NCI-H2081 treated with DMSO at 0.1 percent for 48 hours (cell line): ENCODE results near the gene DNMBP.
"Not testable (repeated sequence)": the region's sequence is repeated elsewhere in the genome, so short reads cannot be mapped to it uniquely, and the experiment has no call there.

Experiments
- DNase-seq: peaks from one replicate; lab custom pipeline; 2025; lab: John Stamatoyannopoulos, UW

The DNMBP gene

GRCh38 chr10:99869581-99870122, 140.1 kb downstream of the DNMBP start:
- no peak for DNase-seq

GRCh38 chr10:99867250-99867649, 142.5 kb downstream of the DNMBP start:
- not testable (repeated sequence) for DNase-seq

GRCh38 chr10:99863535-99864240, 146.1 kb downstream of the DNMBP start:
- DNase-seq: not testable (repeated sequence)

GRCh38 chr10:99860466-99860865, 149.3 kb downstream of the DNMBP start:
- DNase-seq: no peak

- no peak for DNase-seq
These were observed 150.2 kb downstream of the DNMBP start for GRCh38 chr10:99859585-99859984.

GRCh38 chr10:99858849-99859248, 150.9 kb downstream of the DNMBP start:
- DNase-seq: no peak

GRCh38 chr10:99855479-99856071, 154.2 kb downstream of the DNMBP start:
- DNase-seq: no peak

- DNase-seq: no peak
These were observed 154.9 kb downstream of the DNMBP start for GRCh38 chr10:99854860-99855259.

GRCh38 chr10:99853655-99854054, 156.1 kb downstream of the DNMBP start:
- DNase-seq: no peak

- no peak for DNase-seq
These were observed 157.1 kb downstream of the DNMBP start for GRCh38 chr10:99852481-99853213.

GRCh38 chr10:99851825-99852224, 157.9 kb downstream of the DNMBP start:
- no peak for DNase-seq

GRCh38 chr10:99850767-99851340, 158.9 kb downstream of the DNMBP start:
- no peak for DNase-seq

GRCh38 chr10:99850021-99850766, 159.6 kb downstream of the DNMBP start:
- DNase-seq: no peak

- no peak for DNase-seq
These were observed 160.2 kb downstream of the DNMBP start for GRCh38 chr10:99849536-99849935.

- no peak for DNase-seq
These were observed 160.7 kb downstream of the DNMBP start for GRCh38 chr10:99849057-99849456.

- DNase-seq: peak; percentile 5
These were observed 163.8 kb downstream of the DNMBP start for GRCh38 chr10:99845837-99846382.

GRCh38 chr10:99844433-99844955, 165.3 kb downstream of the DNMBP start:
- no peak for DNase-seq

GRCh38 chr10:99843310-99843709, 166.4 kb downstream of the DNMBP start:
- no peak for DNase-seq

GRCh38 chr10:99841746-99842145, 168.0 kb downstream of the DNMBP start:
- DNase-seq: no peak

GRCh38 chr10:99840859-99841258, 168.9 kb downstream of the DNMBP start:
- not testable (repeated sequence) for DNase-seq

- no peak for DNase-seq
These were observed 173.0 kb downstream of the DNMBP start for GRCh38 chr10:99836711-99837110.
